ENCODE data around the gene CEMP1.
A peak's percentile ranks its signal among the peaks of the same experiment; 100 is the strongest.
"Not testable (repeated sequence)": the region's sequence is repeated elsewhere in the genome, so short reads cannot be mapped to it uniquely, and the experiment has no call there.

Gene CEMP1

DNA sequence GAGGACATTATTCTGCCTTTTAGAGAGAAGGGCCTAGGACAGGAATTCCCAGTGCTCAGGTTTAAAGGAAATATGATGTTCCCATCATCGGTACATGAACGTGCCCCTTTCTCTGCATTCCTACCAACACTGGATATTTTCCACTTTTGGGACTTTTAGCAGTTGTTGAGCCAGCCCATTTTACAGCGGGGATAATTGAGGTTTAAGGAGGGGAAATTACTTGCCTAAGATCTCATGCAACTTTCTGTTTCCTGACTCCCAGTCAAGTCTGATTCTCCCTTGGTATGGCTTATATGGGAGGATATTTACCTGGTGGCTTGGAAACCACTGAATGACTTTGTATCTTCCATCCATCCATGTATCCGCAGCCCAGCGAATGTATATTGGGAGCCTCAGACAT, 3.1 kb upstream of the CEMP1 start:
- not testable (repeated sequence) for DNase-seq

DNA sequence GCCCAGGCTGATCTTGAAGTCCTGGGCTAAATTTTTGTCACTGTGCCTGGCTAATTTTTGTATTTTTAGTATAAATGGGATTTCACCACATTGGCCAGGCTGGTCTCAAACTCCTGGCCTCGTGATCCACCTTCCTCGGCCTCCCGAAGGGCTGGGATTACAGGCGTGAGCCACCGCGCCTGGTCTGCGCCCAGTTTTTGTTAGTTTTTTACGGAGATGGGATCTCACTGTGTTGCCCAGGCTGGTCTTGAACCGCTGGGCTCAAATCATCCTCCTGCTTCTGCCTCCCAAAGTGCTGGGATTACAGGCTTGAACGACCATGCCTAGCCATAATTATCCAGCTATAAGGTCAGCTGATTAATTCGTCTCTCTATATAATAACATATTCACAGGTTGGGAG, 2.7 kb upstream of the CEMP1 start:
- no peak for DNase-seq

DNA sequence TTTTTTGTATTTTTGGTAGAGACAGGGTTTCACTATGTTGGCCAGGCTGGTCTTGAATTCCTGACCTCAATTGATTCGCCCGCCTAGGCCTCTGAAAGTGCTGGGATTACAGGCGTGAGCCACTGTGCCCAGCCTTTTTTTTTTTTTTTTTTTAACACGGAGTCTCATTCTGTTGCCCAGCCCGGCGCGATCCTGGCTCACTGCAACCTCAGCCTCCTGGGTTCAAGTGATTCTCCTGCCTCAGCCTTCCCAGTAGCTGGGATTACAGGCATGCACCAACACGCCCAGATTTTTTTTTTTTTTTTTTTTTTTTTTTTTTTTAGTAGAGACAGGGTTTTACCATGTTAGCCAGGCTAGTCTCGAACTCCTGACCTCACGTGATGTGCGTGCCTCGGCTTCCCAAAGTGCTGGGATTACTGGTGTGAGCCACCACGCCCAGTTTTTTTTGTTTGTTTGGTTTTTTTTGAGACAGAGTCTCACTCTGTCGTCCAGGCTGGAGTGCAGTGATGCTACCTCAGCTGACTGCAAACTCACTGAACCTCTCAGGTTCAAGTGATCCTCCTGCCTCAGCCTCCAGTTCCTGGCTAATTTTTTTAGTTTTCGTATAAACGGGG, 2.0 kb upstream of the CEMP1 start:
- not testable (repeated sequence) for DNase-seq

GRCh38 chr16:2532494-2533141, 1.4 kb upstream of the CEMP1 start:
- no peak for DNase-seq

DNA sequence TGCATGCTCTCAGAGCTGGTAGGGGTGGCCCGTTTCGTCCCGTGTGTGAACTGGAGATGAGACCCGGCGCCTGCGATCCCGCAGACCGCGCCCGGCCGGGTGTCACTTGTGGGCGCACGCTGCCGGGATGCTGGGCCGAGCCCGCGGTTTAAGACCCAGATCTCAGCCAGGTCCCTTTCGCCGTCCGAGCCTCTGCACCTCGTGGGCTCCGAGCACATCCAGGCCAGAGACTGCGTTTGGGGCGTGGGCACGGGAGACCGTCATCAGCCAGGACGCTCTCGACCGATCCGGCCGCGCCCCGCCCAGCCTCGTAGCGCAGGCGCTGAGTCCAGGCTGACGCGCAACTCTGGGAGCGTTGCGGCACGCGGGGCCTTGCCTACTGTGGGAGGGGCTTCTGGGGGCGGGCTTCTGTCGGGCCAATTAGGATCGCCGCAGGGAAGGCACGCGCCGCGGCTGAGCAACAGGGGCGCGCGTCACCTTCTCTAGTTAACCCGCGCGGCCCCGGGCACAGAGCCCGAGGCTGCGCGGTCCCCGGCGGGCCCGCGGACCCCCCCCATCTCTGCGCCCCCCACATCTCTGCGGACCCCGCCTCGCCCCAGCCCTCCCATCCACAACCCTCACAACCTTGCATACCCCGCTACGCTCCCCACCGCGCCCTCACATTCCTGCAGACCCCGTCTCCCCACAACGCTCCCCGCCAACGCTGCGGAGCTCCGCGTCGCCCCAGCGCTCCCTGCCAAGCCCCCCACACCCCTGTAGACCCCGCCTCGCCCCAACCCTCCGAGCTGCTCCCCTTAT, 687 bp upstream of the CEMP1 start:
- DNase-seq = peak; percentile 96

GRCh38 chr16:2530629-2531318, 434 bp downstream of the CEMP1 start:
- DNase-seq = no peak

DNA sequence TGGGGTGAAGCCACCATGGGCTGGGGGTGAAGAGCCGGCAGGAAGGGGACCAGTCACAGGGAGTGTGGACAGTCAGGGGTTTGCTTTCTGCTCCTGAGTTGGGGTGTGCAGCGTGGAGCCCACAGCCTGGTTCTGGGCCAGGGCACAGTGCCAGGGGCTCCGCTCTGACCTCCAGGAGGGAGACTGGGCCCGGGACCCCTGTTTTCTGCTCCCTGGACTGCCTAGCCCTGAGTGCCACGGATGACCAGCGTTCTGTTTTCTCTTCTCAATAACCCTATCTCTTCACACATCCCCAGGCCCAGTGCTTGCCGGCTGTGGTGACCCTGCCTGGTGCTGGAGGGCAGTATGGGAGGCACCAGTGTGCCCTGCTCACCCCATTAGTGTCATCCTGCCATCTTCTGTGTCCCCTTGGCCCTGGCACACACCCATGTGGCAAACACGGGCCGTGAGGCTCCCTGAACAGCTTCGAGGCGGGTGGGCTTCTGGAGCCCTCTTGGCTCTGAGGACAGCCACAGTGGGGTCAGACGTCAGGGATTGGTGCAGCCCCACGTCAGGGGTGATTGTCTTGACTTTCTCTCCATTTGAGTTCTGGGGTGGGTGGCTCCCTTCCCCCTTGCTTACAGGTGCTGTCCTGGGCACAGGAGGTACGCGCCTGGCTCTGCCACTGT, 1.1 kb downstream of the CEMP1 start:
- DNase-seq = no peak

- no peak for DNase-seq
These were observed 1.9 kb downstream of the CEMP1 start for GRCh38 chr16:2529061-2529931.

DNA sequence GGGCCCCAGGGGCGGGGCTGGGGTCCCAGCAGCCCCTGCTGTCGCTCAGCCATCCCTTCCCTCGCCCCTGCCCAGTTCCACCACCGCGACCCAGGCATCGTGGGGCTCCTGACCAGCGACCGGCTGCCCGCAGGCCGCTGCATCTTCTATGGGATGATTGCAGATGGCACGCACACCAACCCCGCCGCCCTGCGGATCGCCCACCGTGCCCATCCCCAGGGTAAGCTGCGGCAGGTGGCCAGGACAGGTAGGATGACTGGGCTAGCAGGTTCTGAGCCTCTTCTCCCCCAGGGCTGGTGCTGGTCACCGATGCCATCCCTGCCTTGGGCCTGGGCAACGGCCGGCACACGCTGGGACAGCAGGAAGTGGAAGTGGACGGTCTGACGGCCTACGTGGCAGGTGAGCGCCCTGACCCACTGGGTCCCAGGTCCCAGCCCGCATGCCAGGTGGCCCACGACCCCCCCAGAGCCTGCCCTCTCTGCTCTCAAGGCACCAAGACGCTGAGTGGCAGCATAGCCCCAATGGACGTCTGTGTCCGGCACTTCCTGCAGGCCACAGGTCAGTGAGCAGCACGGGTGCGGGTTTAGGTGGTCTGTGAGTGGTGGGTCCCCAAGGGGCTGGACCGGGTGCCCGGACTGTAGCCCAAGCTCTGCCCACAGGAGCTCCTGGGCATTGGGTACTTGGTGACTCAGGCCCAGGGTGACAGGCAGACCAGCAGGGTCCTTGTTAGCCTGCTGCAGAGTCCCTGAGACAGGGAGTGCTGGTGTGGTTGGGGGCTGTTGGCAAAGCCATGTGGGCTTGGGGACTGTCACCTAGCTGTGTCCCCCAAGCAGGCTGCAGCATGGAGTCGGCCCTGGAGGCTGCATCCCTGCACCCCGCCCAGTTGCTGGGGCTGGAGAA, 2.8 kb downstream of the CEMP1 start:
- DNase-seq = no peak

DNA sequence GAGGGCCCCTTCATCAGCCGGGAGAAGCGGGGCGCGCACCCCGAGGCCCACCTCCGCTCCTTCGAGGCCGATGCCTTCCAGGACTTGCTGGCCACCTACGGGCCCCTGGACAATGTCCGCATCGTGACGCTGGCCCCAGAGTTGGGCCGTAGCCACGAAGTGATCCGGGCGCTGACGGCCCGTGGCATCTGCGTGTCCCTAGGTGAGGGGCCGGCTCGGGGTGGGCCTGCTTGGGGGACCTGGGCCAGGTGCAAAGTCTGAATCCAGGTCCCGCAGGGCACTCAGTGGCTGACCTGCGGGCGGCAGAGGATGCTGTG, 3.5 kb downstream of the CEMP1 start:
- no peak for DNase-seq

DNA sequence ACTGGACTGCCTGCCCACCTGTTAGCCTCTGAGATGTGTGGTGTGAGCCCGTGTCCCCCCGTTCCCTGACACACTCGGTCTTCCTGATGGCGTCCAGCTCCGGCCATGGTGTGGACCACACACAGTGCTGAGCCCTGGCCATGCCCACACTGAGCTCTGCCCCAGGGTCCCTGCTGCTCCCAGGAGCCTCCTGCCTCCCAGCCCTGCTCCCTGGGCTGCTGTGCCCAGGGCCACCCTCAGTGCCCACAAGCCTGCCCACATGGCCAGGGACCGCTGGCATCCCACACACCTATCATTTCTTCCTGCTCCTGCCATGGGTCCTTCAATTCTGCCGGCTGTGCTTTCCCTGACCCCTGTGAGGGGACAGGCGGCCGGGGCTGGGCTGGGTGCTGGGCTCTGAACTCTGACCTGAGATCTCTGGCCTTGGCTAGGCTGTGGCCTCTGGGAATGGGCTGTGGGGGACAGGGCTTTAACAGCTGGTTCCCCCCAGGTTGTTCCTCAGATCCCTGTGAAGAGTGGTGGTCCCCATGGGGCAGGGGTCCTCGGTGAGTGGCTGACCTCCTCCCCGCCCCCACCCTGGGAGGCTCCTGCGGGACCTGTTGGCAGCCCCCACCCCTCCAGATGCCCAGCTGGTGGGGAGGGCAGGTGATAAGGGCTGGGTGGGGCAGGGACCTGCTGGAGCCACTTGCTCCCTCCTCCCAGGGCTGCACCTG, 4.0 kb downstream of the CEMP1 start:
- DNase-seq = no peak

DNA sequence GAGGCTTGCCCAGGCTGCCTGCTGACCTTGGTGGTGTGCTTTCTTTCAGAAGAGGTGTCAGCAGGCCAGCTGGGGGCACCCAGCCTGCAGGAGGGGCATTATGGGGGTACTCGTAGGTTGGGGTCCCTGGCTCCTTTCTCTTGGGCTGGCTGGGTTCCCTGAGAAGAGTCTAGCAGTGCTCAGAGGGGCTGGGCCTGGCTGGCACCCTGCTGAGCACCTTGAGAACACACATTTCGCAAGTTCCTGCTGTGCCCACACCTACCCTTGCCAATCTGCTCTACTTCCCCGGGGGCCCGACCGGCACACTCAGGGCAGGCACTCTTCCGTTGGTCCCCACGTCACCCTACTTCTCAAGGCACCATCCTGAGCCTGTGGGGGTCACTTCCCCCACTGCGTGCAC, 5.1 kb downstream of the CEMP1 start:
- no peak for DNase-seq

DNA sequence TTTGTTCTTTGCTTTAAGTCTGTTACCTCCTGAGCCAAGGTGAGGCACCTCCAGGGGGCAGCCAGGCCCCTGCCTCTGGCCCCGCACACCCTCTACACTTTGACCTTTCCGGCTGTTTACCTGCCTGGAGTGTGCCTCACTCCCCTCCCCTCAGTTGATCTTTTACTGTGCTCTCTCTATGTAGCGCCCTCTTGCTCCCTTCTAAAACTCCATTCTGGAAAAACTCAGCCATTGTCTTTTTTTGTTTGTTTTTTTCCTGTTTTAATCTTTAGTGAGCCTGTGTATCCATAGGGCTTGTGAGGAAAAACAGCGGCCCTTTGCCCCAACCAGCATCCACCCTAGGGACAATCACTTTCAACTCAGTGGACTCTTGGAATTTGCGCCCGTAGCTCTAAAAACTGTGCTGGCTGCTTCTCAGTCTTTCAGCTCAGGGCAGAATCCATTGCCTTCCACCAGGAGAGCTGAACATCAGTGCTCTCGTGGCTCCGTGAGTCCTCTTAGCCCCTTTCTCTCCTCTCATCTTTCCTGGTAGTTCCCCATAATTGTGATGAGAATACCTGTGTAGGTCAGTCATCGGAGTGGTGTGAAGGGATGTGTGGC, 6.8 kb downstream of the CEMP1 start:
- DNase-seq = no peak

- DNase-seq = no peak
These were observed 7.4 kb downstream of the CEMP1 start for GRCh38 chr16:2523801-2524231.

DNA sequence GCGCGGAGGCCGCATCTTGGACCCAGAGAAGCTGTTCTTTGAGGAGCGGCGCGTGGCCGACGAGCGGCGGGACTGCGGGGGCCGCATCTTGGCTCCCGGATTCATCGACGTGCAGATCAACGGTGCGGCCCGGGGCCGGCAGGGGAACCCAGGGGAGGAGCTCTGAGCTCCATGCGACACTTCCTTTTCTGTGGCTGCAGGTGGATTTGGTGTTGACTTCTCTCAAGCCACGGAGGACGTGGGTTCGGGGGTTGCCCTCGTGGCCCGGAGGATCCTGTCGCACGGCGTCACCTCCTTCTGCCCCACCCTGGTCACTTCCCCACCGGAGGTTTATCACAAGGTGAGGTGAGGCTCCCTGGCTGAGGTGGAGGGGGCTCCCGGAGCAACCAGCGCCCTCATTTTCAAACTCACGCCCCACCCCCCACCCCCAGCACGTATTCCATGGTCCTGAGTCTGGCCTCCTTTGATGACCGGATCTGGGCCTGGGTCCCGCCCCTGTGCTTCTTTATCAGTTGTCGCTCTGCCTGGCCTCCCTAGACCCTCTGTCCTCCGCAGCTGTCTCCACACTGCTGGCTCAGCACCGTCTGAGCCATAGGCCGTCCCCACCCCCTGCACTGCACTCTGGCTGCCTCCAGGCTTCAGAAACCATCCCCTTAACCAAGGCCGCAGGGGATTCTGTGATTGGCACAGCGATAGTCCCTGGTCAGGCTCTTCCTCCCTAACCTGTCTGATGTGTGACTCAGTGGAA, 10.2 kb downstream of the CEMP1 start:
- no peak for DNase-seq

- peak; percentile 77 for DNase-seq
These were observed 11.0 kb downstream of the CEMP1 start, which contains the start of gene AMDHD2 for GRCh38 chr16:2520097-2520783. TSS of gene AMDHD2 (plus strand) at chr16:2520371. CDS start at chr16:2520459, 88 bp downstream.

- DNase-seq = no peak
These were observed 11.5 kb downstream of the CEMP1 start for GRCh38 chr16:2519711-2520080.

Data from NK-92 treated with Interleukin-12 subunit alpha and Interleukin-12 subunit beta, amount 100 ng/mL, for 24 hours (cell line).